SK-N-SH treated with all-trans-retinoic acid at 6 μM for 48 hours (cell line): ENCODE data around the gene ZNF280C.

Experiments used
- ATAC-seq: fragments of 200-7000 bp; cut with Tn5 transposase; 3 replicates; pipeline ENCODE4 v1.9.1; 2020; ENCODE audit warnings: mild to moderate bottlenecking, moderate library complexity
- ARNTL ChIP-seq: fragments of 450-650 bp; formaldehyde crosslinking; IDR thresholded peaks from 2 replicates; pipeline ENCODE4 v1.5.0; 2020; ENCODE audit warnings: low read depth, mild to moderate bottlenecking, moderate library complexity, borderline replicate concordance
- CSDC2 ChIP-seq: fragments of 250-450 bp; sonication (Bioruptor Pico); IDR thresholded peaks from 2 replicates; pipeline ENCODE4 v1.5.0; 2020; ENCODE audit warnings: mild to moderate bottlenecking, moderate library complexity
- CSRNP3 ChIP-seq: fragments of 250-450 bp; sonication (Bioruptor Pico); IDR thresholded peaks from 2 replicates; pipeline ENCODE4 v1.5.1; 2021; ENCODE audit warnings: mild to moderate bottlenecking, moderate library complexity
- GLIS3 ChIP-seq: fragments of 250-450 bp; sonication (Bioruptor Pico); IDR thresholded peaks from 2 replicates; pipeline ENCODE4 v1.5.0; 2020; ENCODE audit warnings: mild to moderate bottlenecking, moderate library complexity
- ISL1 ChIP-seq: fragments of 250-450 bp; sonication (Bioruptor Pico); IDR thresholded peaks from 2 replicates; pipeline ENCODE4 v2.1.2; 2022; ENCODE audit warnings: mild to moderate bottlenecking, moderate library complexity
- OSR1 ChIP-seq: fragments of 250-450 bp; sonication (Bioruptor Pico); IDR thresholded peaks from 2 replicates; pipeline ENCODE4 v1.8.0; 2022; ENCODE audit warnings: moderate library complexity, mild to moderate bottlenecking, inconsistent platforms
- PPARA ChIP-seq: fragments of 250-450 bp; sonication (Bioruptor Pico); IDR thresholded peaks from 2 replicates; pipeline ENCODE4 v1.5.0; 2020; ENCODE audit warnings: mild to moderate bottlenecking, borderline replicate concordance
- RARB ChIP-seq: fragments of 250-450 bp; sonication (Bioruptor Pico); IDR thresholded peaks from 2 replicates; pipeline ENCODE4 v1.8.0; 2021; ENCODE audit warnings: mild to moderate bottlenecking, moderate library complexity
- SNAI2 ChIP-seq: fragments of 250-450 bp; sonication (Bioruptor Pico); IDR thresholded peaks from 2 replicates; pipeline ENCODE4 v1.5.0; 2020; ENCODE audit warnings: mild to moderate bottlenecking, moderate library complexity
- TCF4 ChIP-seq: fragments of 250-450 bp; sonication (Bioruptor Pico); IDR thresholded peaks from 2 replicates; pipeline ENCODE4 v1.8.0; 2021; ENCODE audit warnings: mild to moderate bottlenecking, moderate library complexity, borderline replicate concordance
- TOX ChIP-seq: fragments of 250-450 bp; sonication (Bioruptor Pico); IDR thresholded peaks from 2 replicates; pipeline ENCODE4 v1.8.0; 2021; ENCODE audit warnings: mild to moderate bottlenecking, moderate library complexity, borderline replicate concordance
- ZC3H10 ChIP-seq: fragments of 250-450 bp; sonication (Bioruptor Pico); IDR thresholded peaks from 2 replicates; pipeline ENCODE4 v1.5.1; 2021; ENCODE audit warnings: mild to moderate bottlenecking, moderate library complexity
- ZFP3 ChIP-seq: fragments of 250-450 bp; sonication (Bioruptor Pico); IDR thresholded peaks from 2 replicates; pipeline ENCODE4 v1.5.0; 2020; ENCODE audit warnings: mild to moderate bottlenecking, moderate library complexity
- ZNF565 ChIP-seq: fragments of 450-650 bp; formaldehyde crosslinking; conservative IDR thresholded peaks from 2 replicates; pipeline ENCODE4 v1.5.0; 2020; ENCODE audit warnings: low read depth, mild to moderate bottlenecking, moderate library complexity
- ZNF70 ChIP-seq: fragments of 450-650 bp; formaldehyde crosslinking; IDR thresholded peaks from 2 replicates; pipeline ENCODE4 v1.5.0; 2020; ENCODE audit warnings: mild to moderate bottlenecking, moderate library complexity
- TF ChIP-seq, protein P1 (sequence below): fragments of 250-450 bp; sonication (Bioruptor Pico); IDR thresholded peaks from 2 replicates; pipeline ENCODE4 v1.8.0; 2020; ENCODE audit warnings: mild to moderate bottlenecking, moderate library complexity, borderline replicate concordance
- TF ChIP-seq, protein P2 (sequence below): fragments of 250-450 bp; sonication (Bioruptor Pico); IDR thresholded peaks from 2 replicates; pipeline ENCODE4 v1.8.0; 2021; ENCODE audit warnings: low read depth, mild to moderate bottlenecking, moderate library complexity, borderline replicate concordance
- TF ChIP-seq, protein P3 (sequence below): fragments of 250-450 bp; sonication (Bioruptor Pico); IDR thresholded peaks from 2 replicates; pipeline ENCODE4 v1.5.0; 2020; ENCODE audit warnings: mild to moderate bottlenecking, moderate library complexity

The ZNF280C gene

DNA sequence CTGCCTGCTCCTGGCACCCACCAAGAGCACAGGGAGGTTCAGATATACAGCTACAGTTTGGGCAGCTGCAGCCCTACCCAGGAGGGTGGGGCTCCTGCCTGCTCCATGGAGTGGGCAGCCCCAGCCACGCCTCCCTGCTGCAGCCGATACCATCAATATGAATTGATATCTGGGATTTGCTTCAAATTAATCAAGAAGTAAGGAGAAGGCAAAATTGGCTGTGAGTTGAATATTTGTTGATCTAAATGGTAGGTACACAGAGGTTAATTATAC, 31.2 kb upstream of the ZNF280C start:
- TF ChIP-seq TOX (no peak), TCF4 (CRISPR knock-in tag) (no peak), OSR1 (CRISPR knock-in tag) (no peak), PPARA (no peak), SNAI2 (no peak), CSDC2 (CRISPR knock-in tag) (no peak), GLIS3 (CRISPR knock-in tag) (no peak), ZNF70 (CRISPR knock-in tag) (no peak), ZC3H10 (CRISPR knock-in tag) (no peak)
- TF ChIP-seq, protein P1, sequence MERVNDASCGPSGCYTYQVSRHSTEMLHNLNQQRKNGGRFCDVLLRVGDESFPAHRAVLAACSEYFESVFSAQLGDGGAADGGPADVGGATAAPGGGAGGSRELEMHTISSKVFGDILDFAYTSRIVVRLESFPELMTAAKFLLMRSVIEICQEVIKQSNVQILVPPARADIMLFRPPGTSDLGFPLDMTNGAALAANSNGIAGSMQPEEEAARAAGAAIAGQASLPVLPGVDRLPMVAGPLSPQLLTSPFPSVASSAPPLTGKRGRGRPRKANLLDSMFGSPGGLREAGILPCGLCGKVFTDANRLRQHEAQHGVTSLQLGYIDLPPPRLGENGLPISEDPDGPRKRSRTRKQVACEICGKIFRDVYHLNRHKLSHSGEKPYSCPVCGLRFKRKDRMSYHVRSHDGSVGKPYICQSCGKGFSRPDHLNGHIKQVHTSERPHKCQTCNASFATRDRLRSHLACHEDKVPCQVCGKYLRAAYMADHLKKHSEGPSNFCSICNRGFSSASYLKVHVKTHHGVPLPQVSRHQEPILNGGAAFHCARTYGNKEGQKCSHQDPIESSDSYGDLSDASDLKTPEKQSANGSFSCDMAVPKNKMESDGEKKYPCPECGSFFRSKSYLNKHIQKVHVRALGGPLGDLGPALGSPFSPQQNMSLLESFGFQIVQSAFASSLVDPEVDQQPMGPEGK: no peak
- TF ChIP-seq, protein P2, sequence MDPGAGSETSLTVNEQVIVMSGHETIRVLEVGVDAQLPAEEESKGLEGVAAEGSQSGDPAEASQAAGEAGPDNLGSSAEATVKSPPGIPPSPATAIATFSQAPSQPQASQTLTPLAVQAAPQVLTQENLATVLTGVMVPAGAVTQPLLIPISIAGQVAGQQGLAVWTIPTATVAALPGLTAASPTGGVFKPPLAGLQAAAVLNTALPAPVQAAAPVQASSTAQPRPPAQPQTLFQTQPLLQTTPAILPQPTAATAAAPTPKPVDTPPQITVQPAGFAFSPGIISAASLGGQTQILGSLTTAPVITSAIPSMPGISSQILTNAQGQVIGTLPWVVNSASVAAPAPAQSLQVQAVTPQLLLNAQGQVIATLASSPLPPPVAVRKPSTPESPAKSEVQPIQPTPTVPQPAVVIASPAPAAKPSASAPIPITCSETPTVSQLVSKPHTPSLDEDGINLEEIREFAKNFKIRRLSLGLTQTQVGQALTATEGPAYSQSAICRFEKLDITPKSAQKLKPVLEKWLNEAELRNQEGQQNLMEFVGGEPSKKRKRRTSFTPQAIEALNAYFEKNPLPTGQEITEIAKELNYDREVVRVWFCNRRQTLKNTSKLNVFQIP (CRISPR knock-in tag): no peak
- TF ChIP-seq, all 23 proteins: peak for 0
- peak; percentile 72 for ATAC-seq

DNA sequence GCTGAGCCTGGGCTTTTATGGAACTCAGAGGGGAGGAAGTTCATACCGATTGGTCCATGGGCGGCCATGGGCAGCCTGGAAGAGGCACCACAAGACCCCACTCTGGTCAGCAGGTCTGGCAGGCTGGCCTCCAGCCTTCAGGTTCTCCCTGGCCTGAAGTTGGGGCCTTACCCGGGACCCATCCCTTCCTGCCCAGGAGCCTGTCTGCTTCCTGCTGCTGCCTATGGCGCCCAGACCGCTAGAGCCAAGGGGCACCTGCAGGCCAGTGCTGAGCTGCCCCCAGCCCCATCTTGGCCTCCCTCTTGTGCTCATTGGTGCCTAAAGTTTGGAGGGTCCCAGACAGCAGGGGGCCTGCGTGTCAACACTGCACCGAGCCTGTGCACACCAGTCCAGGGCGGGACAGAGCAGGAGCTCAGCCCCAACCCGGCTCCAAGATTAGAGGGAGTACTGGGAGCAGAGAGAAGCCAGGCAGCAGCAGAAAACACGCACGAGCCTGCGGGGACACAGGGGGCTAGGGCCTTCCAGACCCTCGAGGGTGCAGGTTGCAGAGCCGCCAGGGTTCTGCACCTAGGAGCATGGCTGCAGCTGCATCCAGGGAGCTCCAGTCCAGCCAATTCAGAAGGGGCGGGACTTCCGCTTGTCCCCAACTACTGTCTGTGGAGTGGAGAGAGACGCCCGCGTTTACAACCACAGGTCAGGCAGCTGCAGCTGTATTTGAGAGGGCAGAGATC, 30.7 kb upstream of the ZNF280C start:
- ATAC-seq: peak; percentile 92

GRCh38 chrX:130296743-130297142, 28.0 kb upstream of the ZNF280C start:
- ATAC-seq: peak; percentile 66
- TF ChIP-seq, protein P2 (CRISPR knock-in tag): no peak
- TF ChIP-seq ISL1 (CRISPR knock-in tag) (no peak), ZNF565 (CRISPR knock-in tag) (no peak), ZFP3 (CRISPR knock-in tag) (no peak)
- TF ChIP-seq, protein P1: no peak

More for the DNA sequence above, 30.7 kb upstream of the ZNF280C start:
- TF ChIP-seq ZC3H10 (CRISPR knock-in tag): no peak
- TF ChIP-seq, protein P1: no peak

- ATAC-seq: no peak
- TF ChIP-seq ZNF70 (CRISPR knock-in tag) (no peak), ARNTL (CRISPR knock-in tag) (no peak), RARB (CRISPR knock-in tag) (no peak)
- TF ChIP-seq, all 23 proteins: peak for 0
These were observed 27.6 kb upstream of the ZNF280C start for GRCh38 chrX:130296297-130296678.

GRCh38 chrX:130295519-130296296, 27.0 kb upstream of the ZNF280C start:
- no peak for ATAC-seq
- no peak for TF ChIP-seq SNAI2
- TF ChIP-seq RARB (CRISPR knock-in tag): no peak
- TF ChIP-seq CSRNP3: no peak
- no peak for TF ChIP-seq ZNF70 (CRISPR knock-in tag)
- TF ChIP-seq ZFP3 (CRISPR knock-in tag): no peak
- no peak for TF ChIP-seq ZC3H10 (CRISPR knock-in tag)
- TF ChIP-seq TCF4 (CRISPR knock-in tag): no peak
- no peak for TF ChIP-seq TOX
- no peak for TF ChIP-seq OSR1 (CRISPR knock-in tag)
- TF ChIP-seq, protein P3, sequence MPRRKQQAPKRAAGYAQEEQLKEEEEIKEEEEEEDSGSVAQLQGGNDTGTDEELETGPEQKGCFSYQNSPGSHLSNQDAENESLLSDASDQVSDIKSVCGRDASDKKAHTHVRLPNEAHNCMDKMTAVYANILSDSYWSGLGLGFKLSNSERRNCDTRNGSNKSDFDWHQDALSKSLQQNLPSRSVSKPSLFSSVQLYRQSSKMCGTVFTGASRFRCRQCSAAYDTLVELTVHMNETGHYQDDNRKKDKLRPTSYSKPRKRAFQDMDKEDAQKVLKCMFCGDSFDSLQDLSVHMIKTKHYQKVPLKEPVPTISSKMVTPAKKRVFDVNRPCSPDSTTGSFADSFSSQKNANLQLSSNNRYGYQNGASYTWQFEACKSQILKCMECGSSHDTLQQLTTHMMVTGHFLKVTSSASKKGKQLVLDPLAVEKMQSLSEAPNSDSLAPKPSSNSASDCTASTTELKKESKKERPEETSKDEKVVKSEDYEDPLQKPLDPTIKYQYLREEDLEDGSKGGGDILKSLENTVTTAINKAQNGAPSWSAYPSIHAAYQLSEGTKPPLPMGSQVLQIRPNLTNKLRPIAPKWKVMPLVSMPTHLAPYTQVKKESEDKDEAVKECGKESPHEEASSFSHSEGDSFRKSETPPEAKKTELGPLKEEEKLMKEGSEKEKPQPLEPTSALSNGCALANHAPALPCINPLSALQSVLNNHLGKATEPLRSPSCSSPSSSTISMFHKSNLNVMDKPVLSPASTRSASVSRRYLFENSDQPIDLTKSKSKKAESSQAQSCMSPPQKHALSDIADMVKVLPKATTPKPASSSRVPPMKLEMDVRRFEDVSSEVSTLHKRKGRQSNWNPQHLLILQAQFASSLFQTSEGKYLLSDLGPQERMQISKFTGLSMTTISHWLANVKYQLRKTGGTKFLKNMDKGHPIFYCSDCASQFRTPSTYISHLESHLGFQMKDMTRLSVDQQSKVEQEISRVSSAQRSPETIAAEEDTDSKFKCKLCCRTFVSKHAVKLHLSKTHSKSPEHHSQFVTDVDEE (CRISPR knock-in tag): no peak
- no peak for TF ChIP-seq ZNF565 (CRISPR knock-in tag)
- TF ChIP-seq ISL1 (CRISPR knock-in tag): no peak
